ENCODE measurements around the gene NRN1L. TPM values are rescaled to one million over a fixed set of nuclear protein-coding genes. Genes with fewer than 3 reads are reported as not detected.

NRN1L gene
- total RNA-seq, 4 donors from 2014 or later, result 1.2 to 2.4 TPM; not detected in 2

DNA sequence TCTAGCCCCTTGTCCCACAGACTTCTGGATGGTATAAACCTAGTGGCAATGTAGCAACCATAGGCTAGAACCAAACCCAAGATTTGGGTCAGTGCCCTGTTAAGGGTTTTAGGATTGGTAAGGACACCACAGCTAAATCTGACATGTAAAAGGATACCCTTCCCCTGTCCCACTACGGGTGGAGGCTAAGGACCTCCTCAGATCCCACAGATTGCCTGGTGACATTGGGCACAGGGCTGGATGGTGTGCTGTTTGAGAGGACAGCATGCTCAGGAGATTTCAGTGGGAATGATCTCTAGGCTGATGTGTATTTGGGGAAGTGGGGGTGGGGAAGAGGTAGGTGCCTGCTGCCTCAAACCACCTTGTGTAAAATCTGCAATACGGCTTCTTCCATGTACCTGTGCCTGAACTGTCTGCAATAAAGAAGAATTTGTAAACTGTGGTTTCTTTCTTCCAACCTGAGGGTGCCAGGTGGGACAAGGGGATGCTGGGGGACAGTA is 12.5 kb upstream of the NRN1L start:
- H3K36me3 ChIP-seq, result peaks cover 0 to 70% of the 10 kb centered on the region in 2 donors
- peak overlapping the region in 1 of 2 donors; percentile 99 for H3K4me3 ChIP-seq
- peaks cover 3 to 45% (median 22%) of the 10 kb centered on the region in 3 donors for H3K4me1 ChIP-seq
- H3K27me3 ChIP-seq, result no peaks in the 10 kb centered on the region
- TF ChIP-seq, protein P1, sequence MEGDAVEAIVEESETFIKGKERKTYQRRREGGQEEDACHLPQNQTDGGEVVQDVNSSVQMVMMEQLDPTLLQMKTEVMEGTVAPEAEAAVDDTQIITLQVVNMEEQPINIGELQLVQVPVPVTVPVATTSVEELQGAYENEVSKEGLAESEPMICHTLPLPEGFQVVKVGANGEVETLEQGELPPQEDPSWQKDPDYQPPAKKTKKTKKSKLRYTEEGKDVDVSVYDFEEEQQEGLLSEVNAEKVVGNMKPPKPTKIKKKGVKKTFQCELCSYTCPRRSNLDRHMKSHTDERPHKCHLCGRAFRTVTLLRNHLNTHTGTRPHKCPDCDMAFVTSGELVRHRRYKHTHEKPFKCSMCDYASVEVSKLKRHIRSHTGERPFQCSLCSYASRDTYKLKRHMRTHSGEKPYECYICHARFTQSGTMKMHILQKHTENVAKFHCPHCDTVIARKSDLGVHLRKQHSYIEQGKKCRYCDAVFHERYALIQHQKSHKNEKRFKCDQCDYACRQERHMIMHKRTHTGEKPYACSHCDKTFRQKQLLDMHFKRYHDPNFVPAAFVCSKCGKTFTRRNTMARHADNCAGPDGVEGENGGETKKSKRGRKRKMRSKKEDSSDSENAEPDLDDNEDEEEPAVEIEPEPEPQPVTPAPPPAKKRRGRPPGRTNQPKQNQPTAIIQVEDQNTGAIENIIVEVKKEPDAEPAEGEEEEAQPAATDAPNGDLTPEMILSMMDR (IDR thresholded peaks at IDR 0.05), result no peak
- TF ChIP-seq POLR2AphosphoS5 (IDR thresholded peaks at IDR 0.05) (no peak), POLR2A (IDR thresholded peaks at IDR 0.05) (no peak), EP300 (IDR thresholded peaks at IDR 0.05) (no peak)
- H3K9me3 ChIP-seq, result no peaks in the 10 kb centered on the region
- ATAC-seq, result no peak
- WGBS, 2 donors (ENCODE audit: low coverage in 1 of 2), result 33 to 57% methylated on average over 1 of the region's 2 CpGs
- H3K27ac ChIP-seq, result peak overlapping the region; percentile 41 to 89 (median 86)

DNA sequence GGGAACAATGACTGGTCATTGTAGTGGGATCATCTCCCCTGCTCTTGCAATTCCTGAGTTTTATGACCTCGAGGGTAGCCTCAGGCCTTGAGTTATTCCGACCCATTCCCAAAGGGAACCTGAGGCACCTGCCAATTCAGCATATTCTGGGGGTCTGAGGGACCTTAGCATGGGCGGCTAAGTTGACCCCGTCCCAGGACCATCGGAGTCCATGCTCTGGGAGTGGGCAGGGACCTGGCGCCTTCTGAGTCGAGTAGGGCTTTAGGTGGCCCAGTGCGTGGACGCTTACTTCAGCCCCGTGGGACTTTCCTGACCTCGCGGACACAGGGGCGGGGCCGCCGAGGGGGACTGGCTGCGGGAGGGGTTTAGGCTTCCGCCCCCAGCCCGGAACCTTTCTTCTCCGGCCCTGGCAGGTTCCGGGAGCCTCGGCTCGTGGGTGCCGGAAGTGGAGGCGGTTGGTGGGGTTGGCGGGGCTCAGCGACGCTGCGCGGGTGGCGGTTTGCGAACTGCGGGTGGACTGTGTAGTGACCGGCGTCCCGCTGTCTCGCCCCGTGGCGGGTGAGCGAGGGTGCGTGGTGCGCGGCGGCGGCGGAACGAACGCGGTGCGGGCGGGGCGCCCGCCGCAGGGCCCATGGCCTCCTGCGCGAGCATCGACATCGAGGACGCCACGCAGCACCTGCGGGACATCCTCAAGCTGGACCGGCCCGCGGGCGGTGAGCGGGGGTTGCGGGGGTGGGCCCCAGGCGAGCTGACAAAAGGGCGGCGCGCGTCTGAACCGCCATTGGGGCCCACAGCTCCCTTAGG is 11.9 kb upstream of the NRN1L start, which contains the start of gene EDC4:
Gene EDC4, plus strand, starts transcription at position 422 of the 804 bp plus-strand sequence. Its CDS starts 210 bp downstream, at position 632.
- WGBS, 2 donors (ENCODE audit: low coverage in 1 of 2), result 20% methylated on average over 1 of the region's 72 CpGs; no CpG with 5 or more reads in 1 of the 2 donors
- Histone ChIP-seq H3K4me3 (peak within 1 kb of the TSS; percentile 65 to 99), H3K36me3 (peaks cover 0 to 70% of the 10 kb centered on the region in 2 donors)

DNA sequence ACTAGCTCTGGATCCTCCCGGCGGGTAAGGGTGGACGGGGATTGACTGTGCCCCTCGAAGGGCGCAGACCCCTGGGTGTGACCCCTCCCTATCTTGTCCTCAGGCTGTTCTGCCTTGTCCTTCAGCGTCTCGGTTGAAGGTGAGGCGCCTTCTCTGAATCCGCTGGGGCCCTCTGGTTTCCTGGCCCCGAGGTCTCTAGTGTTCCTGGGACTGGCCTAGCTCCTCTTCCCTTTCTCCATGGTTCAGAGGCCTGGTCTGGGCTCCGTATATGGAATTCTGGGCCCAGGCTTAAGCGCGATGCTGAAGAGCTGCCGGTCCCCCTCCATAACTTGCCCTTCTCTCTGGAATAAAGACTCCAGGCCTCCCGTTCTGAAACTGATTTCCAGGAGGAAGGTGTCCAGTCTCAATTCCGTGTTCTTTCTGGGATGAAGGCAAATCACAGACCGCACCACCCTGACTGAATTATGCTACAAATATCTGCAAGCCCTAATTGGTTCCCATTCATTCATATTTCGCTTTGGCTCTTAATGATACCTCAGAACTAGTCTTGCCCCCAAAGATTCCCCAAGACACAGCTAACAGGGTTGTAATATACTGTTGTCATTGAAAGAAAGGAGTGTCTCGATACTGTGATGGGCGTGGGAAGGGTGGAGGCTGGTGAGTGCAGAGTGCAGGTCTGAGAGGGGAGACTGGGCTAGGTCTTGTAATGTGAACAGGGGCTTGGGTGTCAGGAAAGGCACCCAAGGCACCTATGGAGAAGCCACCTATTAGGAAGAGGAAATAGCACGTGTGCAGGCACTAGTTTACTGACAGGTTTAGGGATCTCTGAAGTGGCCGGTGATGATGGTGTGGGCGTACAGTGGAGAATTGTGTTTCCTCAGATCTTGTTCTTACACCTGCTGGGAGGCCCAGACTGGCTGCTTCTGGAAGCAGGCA is 11.0 kb upstream of the NRN1L start:
- Histone ChIP-seq H3K4me1 (peaks cover 3 to 46% (median 22%) of the 10 kb centered on the region in 3 donors), H3K27ac (peak overlapping the region; percentile 41 to 89 (median 86)), H3K9me3 (no peaks in the 10 kb centered on the region), H3K4me3 (peak overlapping the region; percentile 65 to 99), H3K36me3 (peaks cover 0 to 70% of the 10 kb centered on the region in 2 donors), H3K27me3 (no peaks in the 10 kb centered on the region)
- TF ChIP-seq EP300 (IDR thresholded peaks at IDR 0.05) (no peak), POLR2A (IDR thresholded peaks at IDR 0.05) (no peak), POLR2AphosphoS5 (IDR thresholded peaks at IDR 0.05) (no peak)
- TF ChIP-seq, protein P1 (IDR thresholded peaks at IDR 0.05), result no peak
- WGBS, 2 donors (ENCODE audit: low coverage in 1 of 2), result 18 to 24% methylated on average over 9 of the region's 23 CpGs
- ATAC-seq, result no peak

More for the DNA sequence above, 11.9 kb upstream of the NRN1L start, which contains the start of gene EDC4:
- peak within 1 kb of the TSS; percentile 41 to 89 (median 86) for H3K27ac ChIP-seq
- H3K4me1 ChIP-seq, result peaks cover 3 to 46% (median 22%) of the 10 kb centered on the region in 3 donors
- ATAC-seq, result peak; percentile 91
- no peaks in the 10 kb centered on the region for H3K27me3 ChIP-seq
- H3K9me3 ChIP-seq, result no peaks in the 10 kb centered on the region
- no peak for TF ChIP-seq EP300 (IDR thresholded peaks at IDR 0.05)
- TF ChIP-seq POLR2AphosphoS5 (IDR thresholded peaks at IDR 0.05), result peak; percentile 90
- peak; percentile 65 to 78 for TF ChIP-seq POLR2A (IDR thresholded peaks at IDR 0.05)
- TF ChIP-seq, protein P1 (IDR thresholded peaks at IDR 0.05), result peak in 1 of 4 experiments; percentile 22

DNA sequence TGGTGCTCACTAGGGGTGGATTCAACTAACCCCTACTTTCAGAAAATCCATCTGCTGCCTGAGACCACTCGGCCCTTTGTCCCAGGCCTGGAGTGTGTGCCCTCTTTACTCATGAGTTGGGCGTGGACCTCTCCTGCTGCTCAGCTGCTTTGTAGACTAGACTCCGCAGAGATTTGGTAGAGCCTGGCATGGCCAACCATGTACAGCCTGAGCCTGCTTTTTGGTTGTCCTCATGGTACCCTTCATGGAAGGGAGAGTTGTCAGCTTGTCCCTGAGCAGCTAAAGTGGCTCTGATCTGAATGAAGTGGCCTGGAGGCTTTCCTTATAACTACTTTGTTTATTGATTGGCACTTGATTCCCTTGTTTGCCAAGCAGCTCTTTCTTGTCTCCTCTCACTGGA is 10.3 kb upstream of the NRN1L start:
- Histone ChIP-seq H3K4me3 (peak overlapping the region in 1 of 2 donors; percentile 99), H3K4me1 (peaks cover 3 to 46% (median 22%) of the 10 kb centered on the region in 3 donors), H3K27ac (no peak overlapping the region), H3K27me3 (no peaks in the 10 kb centered on the region), H3K9me3 (no peaks in the 10 kb centered on the region), H3K36me3 (peaks cover 0 to 70% of the 10 kb centered on the region in 2 donors)
- no peak for ATAC-seq
- no peak for TF ChIP-seq EP300 (IDR thresholded peaks at IDR 0.05)
- TF ChIP-seq POLR2AphosphoS5 (IDR thresholded peaks at IDR 0.05), result no peak
- TF ChIP-seq POLR2A (IDR thresholded peaks at IDR 0.05), result no peak
- TF ChIP-seq, protein P1 (IDR thresholded peaks at IDR 0.05), result no peak
- 83% methylated on average over 1 of the region's 3 CpGs; no CpG with 5 or more reads in 1 of the 2 donors for WGBS, 2 donors (ENCODE audit: low coverage in 1 of 2)

Data from gastroesophageal sphincter (tissue), 4 donors.